IPS-18c (cell line): ENCODE measurements around the gene FOXD2.

ENCODE experiments used
- H3K4me3 ChIP-seq: 2 replicates; pipeline ENCODE4 v1.7.0; 2013; ENCODE audit warnings: low read depth, mild to moderate bottlenecking, low read length, moderate library complexity; ENCODE audit not compliant: insufficient read depth
- H3K9me3 ChIP-seq: one replicate; pipeline ENCODE4 v1.6.1; 2013; ENCODE audit warnings: mild to moderate bottlenecking, low read length, moderate library complexity; ENCODE audit not compliant: control insufficient read depth, insufficient read depth

Gene FOXD2

DNA sequence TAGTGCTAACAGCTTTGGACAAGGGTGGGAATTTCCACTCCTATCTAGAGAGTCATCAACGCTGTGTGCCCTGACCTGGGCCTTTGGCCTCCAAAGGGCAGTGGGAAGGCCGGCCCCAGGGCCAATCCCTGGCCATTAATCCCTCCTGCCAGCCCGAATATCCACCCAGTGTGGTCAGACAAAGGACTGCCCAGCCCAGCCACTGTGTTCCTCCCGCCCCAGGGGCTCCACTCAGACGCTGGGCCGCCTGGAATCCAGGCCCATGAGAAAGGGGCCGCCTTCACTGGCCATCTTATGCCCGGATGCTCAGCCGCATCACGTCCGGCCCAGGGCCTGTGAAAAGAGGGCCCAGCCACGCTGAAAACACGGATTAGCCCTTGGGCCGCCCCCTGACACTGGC is 25.4 kb upstream of the FOXD2 start:
- H3K4me3 ChIP-seq: no peak overlapping the region
- H3K9me3 ChIP-seq: peaks cover 2% of the 10 kb centered on the region

DNA sequence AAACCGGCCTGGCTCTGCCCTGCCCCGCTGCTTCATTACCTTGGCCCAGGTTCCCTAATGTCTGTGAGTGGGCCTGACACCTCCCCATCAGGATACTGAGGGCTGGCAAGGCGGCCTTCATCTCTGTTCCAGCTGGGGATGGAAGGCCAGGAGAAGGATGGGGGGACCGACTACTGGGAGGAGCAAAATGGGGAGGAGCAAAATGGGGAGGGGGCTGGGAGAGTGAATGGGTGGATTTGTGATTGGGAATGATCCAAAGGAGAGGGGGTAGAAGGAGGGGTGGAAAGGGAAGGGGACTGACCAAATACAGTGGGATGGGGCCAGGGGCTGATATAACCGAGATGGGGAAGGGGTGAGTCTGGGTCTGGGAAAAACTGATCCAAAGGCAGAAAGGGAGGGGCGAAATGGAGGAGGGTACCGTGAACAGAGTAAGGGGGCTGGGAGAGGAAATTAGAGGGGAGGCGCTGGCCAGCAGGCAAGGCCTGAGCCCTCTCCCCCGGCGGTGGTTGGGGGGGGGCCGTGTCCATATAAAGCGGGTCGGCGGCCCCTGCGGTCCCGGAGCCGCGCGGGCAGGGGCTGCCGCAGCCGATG is 22.0 kb upstream of the FOXD2 start, which contains the start of gene FOXE3:
Gene FOXE3 (plus strand): TSS at position 558 of the 591 bp plus-strand sequence. CDS start 31 bp downstream, at position 589.
- peak within 1 kb of the TSS; percentile 38 for H3K4me3 ChIP-seq

DNA sequence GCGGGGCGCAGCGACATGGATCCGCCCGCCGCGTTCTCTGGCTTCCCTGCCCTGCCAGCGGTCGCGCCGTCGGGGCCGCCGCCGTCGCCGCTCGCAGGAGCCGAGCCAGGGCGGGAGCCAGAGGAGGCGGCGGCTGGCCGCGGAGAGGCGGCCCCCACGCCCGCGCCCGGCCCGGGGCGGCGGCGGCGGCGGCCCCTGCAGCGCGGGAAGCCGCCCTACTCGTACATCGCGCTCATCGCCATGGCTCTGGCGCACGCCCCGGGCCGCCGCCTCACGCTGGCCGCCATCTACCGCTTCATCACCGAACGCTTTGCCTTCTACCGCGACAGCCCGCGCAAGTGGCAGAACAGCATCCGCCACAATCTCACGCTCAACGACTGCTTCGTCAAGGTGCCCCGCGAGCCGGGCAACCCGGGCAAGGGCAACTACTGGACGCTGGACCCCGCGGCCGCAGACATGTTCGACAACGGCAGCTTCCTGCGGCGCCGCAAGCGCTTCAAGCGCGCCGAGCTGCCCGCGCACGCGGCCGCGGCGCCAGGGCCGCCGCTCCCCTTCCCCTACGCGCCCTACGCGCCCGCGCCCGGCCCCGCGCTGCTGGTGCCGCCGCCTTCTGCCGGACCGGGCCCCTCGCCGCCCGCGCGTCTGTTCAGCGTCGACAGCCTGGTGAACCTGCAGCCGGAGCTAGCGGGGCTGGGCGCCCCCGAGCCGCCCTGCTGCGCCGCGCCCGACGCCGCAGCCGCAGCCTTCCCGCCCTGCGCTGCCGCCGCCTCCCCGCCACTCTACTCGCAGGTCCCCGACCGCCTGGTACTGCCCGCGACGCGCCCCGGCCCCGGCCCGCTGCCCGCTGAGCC is 21.3 kb upstream of the FOXD2 start:
- Histone ChIP-seq H3K9me3 (peaks cover 4% of the 10 kb centered on the region), H3K4me3 (peak overlapping the region; percentile 38)

More for the DNA sequence above, 22.0 kb upstream of the FOXD2 start, which contains the start of gene FOXE3:
- H3K9me3 ChIP-seq: peaks cover 4% of the 10 kb centered on the region

DNA sequence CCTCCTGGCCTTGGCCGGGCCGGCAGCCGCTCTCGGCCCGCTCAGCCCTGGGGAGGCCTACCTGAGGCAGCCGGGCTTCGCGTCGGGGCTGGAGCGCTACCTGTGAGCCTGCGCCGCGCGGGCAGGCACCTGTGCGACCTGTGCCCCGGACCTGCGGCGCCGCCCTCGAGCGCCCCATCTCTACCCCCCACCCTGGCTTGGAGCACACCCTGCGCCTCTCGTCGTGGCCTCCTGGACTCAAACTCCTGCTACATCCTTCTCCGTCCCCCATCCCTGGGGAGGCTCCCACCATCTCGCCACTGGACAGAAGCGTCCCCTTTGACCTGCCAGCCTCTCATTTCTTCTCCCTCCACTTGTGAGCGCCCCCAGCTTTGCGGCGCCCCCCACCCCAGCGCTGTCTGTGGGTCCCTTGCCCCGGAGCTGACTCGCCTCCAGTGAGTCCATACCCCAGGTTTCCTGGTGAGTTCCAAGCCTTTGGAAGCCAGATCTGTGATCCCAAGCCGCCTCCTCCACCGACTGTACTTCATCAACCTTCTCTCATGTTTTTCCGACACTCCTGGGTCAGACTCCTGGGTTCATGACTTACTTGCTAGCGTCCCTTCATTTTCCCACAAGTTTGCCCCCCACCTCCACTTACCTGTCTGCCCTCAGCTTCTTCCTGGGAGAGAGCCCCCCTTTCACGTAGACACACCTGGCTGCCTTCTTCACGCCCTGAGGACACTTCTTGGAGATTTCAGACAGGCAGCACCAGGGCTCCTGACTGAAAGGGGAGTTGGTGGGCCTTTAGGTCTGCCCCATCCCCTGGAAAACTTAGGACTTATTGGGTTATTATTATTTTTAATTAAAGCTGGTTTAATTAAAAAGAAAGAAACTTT is 20.4 kb upstream of the FOXD2 start:
- H3K9me3 ChIP-seq: peaks cover 2% of the 10 kb centered on the region
- H3K4me3 ChIP-seq: peak overlapping the region; percentile 28; the same call in 1 of the 2 replicates

DNA sequence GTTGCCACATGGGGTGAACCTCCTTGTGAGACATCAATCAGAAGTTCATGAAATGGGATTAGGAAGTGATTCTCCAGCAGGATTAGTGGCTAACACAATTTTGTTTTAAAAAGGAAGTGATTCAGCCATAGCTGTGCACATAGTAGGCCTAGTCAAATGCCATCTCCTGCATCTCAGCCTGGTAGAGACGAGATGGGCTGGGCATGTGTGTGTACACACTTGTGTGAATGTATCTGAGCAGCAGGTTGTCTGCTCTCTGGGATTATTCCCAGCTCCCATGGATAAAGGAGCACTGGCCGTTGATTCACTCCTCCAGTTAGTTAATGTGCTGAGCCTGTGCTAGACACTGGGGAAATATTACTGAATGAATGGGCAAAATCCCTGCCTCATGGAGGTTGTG is 19.7 kb upstream of the FOXD2 start:
- Histone ChIP-seq H3K4me3 (no peak overlapping the region), H3K9me3 (peaks cover 2% of the 10 kb centered on the region)

DNA sequence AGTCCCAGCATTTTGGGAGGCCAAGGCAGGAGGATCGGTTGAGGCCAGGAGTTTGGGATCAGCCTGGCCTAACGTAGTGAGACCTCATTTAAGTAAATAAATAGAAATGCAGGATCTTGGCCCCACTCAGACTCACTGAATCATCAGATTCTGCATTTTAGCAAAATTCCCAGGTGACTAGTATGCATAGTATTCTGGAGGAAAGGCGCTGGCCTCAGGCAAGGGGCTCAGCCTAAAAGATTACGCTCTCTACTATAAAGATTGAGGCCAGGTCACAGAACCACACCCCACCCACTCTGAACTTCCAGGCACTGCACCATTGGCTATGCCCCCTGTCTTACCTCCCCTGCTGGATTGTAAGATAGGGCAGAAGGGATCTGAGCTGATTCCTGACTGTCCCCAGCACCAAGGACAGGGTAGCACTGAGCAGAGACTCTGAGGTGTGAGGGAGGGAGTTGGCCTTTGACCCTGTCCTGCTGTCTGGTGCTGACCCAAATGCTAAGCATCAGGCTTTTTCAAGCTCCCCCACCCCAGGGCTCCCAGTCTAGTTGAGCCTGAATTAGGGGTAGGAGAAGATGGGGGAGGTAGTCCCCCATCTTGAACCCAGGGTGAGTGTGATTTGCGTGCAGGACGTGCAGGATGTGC is 19.0 kb upstream of the FOXD2 start:
- Histone ChIP-seq H3K4me3 (no peak overlapping the region), H3K9me3 (peaks cover 2% of the 10 kb centered on the region)

DNA sequence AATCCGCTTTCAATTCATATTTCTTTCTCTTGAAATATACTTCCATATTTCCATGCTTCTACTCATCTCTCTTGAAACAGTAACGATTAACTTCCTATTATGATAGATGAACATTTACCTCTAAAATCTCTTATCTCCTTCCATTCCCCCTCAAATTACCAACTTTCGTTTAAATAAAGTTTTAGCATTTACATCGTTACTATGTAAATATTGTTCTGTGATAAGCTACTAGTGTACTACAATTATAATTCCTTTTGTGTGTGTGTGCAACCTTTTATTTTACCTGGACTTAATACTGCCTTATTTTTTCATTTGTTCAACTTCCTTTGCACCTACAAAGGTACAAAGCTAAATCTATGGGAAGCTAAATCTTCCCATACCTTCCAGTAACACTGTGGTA is 17.3 kb upstream of the FOXD2 start:
- no peak overlapping the region for H3K4me3 ChIP-seq
- peaks cover 2% of the 10 kb centered on the region for H3K9me3 ChIP-seq

DNA sequence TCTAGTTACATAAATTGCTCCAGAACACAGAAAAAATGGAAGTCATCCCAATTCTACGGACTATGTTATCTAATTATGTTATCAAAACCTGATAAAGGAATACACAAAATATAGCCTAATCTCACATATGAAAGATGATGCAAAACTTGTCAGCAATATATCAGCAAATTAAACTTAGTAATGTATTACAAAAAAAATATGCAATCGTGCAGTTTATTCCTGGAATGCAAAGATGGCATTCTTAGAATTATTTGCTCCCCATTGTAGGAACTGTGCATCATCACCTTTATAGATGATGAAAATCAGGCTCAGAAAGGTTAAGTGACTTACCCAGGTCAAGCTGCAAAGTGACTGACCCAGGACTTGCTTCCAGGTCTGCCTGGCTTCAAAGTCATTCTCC is 14.0 kb upstream of the FOXD2 start:
- H3K9me3 ChIP-seq: no peaks in the 10 kb centered on the region
- no peak overlapping the region for H3K4me3 ChIP-seq

DNA sequence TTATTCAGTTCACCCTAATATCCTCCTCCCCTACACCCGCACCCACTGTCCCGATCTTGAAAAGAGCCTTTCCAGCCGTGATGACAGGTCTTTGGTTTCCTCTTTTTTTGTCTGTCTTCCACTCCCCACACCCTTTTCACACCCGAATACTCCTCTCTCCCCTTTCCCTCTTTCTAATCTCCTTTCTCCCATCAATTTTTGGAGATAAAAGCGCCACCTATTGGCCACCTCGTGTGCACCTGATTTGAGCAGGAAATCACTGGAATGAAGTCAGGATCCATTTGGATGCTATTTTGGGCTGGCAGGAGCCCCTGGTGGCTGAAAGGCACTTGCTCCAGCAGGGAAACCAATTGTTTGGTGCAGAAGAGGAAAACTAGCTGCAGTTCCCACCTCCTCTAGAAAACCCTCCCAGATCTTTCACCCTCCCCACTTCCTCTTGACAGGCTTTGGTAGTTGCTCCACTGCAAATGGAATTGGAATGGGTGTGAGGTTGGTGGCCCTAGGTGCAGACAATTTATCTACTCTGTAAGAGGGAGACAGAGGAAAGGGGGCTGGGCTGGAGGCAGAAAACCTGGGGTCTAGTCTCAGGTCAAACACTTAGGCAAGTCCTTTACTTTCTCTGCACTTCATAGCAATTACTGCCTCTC is 13.4 kb upstream of the FOXD2 start:
- H3K4me3 ChIP-seq: no peak overlapping the region
- H3K9me3 ChIP-seq: no peaks in the 10 kb centered on the region

DNA sequence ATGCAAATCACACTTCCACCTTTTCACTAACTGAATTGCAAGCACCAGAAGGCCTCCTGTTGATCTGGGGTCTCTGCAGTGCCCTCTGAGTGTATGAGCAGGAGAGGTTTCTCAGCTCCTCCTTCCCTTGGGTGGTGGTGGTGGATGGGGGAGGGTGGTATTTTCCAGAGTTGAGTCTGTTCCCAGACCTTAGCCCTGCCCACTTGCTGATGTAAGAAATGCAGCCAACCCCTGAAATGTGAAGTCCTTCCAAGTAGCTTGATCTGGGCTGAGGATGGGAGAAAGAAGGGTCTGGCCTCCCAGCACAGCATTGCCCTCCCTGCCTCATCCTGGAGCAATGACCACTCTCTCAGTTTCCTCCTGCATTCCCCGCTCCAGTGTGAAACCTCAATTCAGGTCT is 6.3 kb upstream of the FOXD2 start:
- H3K4me3 ChIP-seq: no peak overlapping the region

DNA sequence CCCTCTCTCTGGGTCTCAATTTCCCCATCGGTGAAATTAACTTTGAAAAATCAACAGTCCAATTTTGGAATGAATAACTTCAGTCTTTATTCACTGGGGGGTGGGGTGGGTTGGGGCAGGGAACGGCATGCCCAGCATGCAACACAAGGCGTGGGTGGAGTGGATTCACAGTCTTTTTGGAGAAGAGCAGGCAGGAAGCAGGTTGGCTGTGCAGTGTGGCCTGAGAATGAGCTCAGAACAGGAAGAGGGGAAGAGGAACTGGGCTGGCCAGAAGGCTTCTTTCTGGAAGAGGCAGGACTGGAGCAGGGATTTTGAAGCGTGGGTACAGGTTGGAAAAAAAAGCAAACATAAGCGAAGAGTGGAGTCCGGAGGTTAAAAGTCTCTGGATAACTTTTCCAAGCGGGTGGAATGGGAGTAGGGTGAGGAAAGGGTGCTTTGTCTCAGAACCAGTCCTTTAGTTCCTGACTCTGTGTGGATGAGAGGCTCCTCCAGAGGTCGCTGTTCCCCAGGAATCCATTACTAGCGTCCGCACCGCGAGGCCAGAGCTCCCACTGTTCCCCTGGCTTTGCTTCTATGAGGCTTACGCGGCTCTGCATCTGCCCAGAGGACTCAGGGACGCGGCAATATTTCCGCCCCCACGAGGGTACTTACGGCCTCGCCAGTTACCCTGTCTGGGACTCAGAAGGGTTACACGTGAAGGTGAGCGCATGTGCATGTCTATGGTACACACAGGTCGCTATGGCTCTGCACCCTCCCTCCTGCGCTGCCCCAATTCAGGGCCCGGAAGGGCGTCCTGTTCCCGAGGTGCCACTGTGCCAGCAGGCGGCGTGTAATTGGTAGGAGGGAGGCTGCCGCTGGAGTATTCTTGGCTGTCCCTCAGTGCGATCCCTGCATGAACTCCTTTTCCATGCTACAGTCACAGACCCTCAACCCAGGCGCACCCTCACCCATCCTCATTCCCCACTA is 5.5 kb upstream of the FOXD2 start:
- peak overlapping the region; percentile 47 for H3K4me3 ChIP-seq
- H3K9me3 ChIP-seq: no peaks in the 10 kb centered on the region

More for the DNA sequence above, 6.3 kb upstream of the FOXD2 start:
- no peaks in the 10 kb centered on the region for H3K9me3 ChIP-seq

DNA sequence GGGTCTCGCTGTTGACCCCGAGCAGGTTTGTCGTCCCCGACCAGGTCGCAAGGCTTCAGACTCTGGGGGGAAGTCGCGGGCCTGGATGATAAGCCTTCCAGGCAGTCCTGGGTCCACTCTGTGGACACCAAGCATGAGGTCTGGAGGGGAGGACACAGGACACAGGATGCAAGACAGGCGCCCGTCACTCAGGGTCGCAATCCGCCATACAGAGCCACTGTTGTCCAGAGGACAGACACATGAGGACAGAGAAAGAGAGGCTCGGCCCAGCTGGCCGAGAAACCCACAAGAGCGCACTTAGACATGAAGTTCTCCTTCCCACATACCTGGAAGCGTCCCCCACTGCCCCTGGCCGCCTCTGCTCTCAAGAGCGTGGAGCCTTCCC is 4.8 kb upstream of the FOXD2 start:
- no peaks in the 10 kb centered on the region for H3K9me3 ChIP-seq

DNA sequence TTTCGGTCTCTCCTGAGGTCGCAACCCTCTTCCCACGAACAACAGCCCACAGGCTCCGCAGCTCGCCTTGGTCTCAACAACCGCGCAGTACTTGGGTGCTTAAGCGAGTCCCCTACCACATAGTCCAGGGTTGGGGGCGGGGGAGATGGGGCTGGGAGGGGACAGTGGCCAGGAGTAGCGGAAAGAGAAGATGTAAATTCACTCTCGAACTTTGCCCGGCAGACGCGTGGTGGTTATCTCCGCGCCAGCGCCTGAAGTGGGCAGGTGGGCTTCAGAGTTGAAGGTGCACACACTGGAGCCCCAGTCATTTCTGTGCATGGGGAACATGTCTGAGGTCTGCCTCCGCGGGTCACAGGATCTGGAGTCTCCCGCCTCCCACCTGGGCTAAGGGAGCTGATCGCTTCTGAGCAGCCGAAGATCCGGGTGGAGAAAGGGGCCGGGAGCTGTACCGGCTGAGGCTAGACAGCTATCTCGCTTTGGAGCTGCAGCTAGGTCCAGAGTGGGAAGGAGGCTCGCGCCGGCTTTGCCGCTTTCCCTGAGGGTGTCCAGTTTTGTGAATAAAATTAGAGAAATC is 4.3 kb upstream of the FOXD2 start:
- no peaks in the 10 kb centered on the region for H3K9me3 ChIP-seq
- H3K4me3 ChIP-seq: 0 out of 2 replicates have a peak overlapping the region, but pooled peaks have one; percentile 6

More for the DNA sequence above, 4.8 kb upstream of the FOXD2 start:
- H3K4me3 ChIP-seq: peak overlapping the region; percentile 47; the same call in 1 of the 2 replicates

DNA sequence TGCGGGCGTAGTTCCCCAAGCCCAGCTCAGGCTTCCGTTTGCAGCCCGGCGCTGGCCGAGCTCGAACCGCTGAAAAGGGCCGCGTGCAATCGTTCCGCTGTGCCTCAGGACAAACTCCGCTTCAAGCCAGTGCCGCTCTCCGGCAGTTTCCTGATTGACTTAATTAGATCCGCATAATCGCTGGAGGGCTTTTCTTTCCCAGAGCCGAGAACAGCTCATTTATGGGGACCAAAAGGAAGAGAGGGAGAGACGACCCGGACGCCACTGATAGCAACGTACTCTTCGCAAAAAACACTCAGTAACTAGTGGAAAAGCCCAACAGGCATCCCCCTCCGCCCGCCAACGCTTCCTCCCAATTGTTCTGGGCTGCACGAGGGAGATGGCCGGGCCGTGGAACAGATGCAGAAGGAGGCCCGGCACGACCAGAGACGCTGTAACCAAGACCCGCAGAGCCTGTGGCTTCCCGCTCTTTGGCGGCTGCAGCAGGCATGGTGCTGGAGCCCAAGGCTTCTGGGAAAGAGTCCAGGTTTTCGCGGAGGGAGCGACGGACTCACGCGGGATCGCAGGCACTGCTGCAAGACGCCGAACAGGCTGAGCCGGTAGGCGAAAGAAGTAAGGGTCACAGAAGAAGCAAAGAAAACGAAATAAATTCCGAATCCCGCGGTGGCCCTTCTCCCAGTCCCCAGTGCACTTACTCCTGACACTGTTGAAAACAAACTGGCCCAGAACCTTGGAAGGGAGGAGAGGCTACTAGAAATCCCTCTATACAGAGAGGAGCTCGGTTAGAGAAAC is 3.6 kb upstream of the FOXD2 start:
- Histone ChIP-seq H3K9me3 (no peaks in the 10 kb centered on the region), H3K4me3 (peak overlapping the region; percentile 6; the same call in 1 of the 2 replicates)
